Esophagus squamous epithelium (tissue), 5 donors: Measurements from ENCODE around the gene MAGED2. TPM values are rescaled to one million over a fixed set of nuclear protein-coding genes. Genes with fewer than 3 reads are reported as not detected.

Experiments used
- DNase-seq: peaks from one replicate; lab custom pipeline; 2025; lab: John Stamatoyannopoulos, UW
- H3K27ac ChIP-seq, 4 donors: fragments of 200-600 bp; sonication (generic); one replicate each; pipeline ENCODE4 v1.5.1; 2016 to 2019; ENCODE audit warnings: mild to moderate bottlenecking in 1 of 4
- H3K27me3 ChIP-seq, 4 donors: fragments of 200-600 bp; sonication (generic); 1 replicate in 3 of 4; 2 replicates in 1 of 4; pipeline versions ENCODE4 v1.5.1 to v1.6.0; 2017 to 2021; ENCODE audit warnings: antibody characterized with exemption in 1 of 4
- H3K36me3 ChIP-seq, 3 donors: fragments of 200-600 bp; sonication (generic); one replicate each; pipeline ENCODE4 v1.5.1; 2016 to 2019
- H3K4me1 ChIP-seq, 3 donors: fragments of 200-600 bp; sonication (generic); one replicate each; pipeline ENCODE4 v1.5.1; 2017 to 2019
- H3K4me3 ChIP-seq, 4 donors: fragments of 200-600 bp; sonication (generic); 1 replicate in 3 of 4; 2 replicates in 1 of 4; pipeline ENCODE4 v1.5.1; 2016 to 2019; ENCODE audit warnings: mild to moderate bottlenecking in 2 of 4, moderate library complexity in 1 of 4
- H3K9me3 ChIP-seq, 3 donors: fragments of 200-600 bp; sonication (generic); one replicate each; pipeline ENCODE4 v1.5.1; 2016 to 2019
- CTCF ChIP-seq, 6 experiments: fragments of 450-650 bp in 4 of 6; fragments of 200-600 bp in 2 of 6; sonication (generic) in 2 of 6; IDR thresholded peaks; one replicate each; pipeline ENCODE4 v1.5.1; 2016 to 2019; ENCODE audit warnings: antibody characterized with exemption in 6 of 6, mild to moderate bottlenecking in 4 of 6, moderate library complexity in 4 of 6
- POLR2A ChIP-seq, 4 donors: fragments of 450-650 bp; IDR thresholded peaks; one replicate each; pipeline ENCODE4 v1.6.1; 2017; ENCODE audit warnings: antibody characterized with exemption in 4 of 4, mild to moderate bottlenecking in 4 of 4, moderate library complexity in 3 of 4
- WGBS, 2 donors: methylation state at CpG; one replicate each; pipeline ENCODE4 v1.1.5; 2018; 5-methylcytosine and 5-hydroxymethylcytosine counted together
- intact Hi-C: fragments of 100-400 bp; cut with DNase I; formaldehyde crosslinking; loops from one replicate; pipeline ENCODE4 v1.15.0; 2022
- total RNA-seq, 4 donors: library from RNA; depleted of rRNA; stranded (reverse); fragments of >200 nt; gene quantifications; one replicate each; pipeline ENCODE4 v1.1.0, GENCODE V29; 2016
- donor health status: DM: yes; HTN: yes; CAD: no.

MAGED2 gene
- total RNA-seq, 4 donors from 2014 or later = 36.3 to 88.3 (median 65.8) TPM

- Histone ChIP-seq H3K4me1 (no peaks in the 10 kb centered on the region), H3K27me3 (no peaks in the 10 kb centered on the region), H3K36me3 (peaks cover 0 to 6% (median 0%) of the 10 kb centered on the region in 3 donors), H3K9me3 (no peaks in the 10 kb centered on the region), H3K4me3 (no peak overlapping the region), H3K27ac (no peak overlapping the region)
- no CpG with 5 or more reads among the region's 7 CpGs for WGBS, 2 donors
- DNase-seq = no peak
- TF ChIP-seq CTCF (IDR thresholded peaks at IDR 0.05) (no peak), POLR2A (IDR thresholded peaks at IDR 0.05) (no peak)
- intact Hi-C loops = no loop called here
Observed at GRCh38 chrX:54820737-54821136, 13.2 kb downstream of the MAGED2 start.

- intact Hi-C loops = no loop called here
- Histone ChIP-seq H3K36me3 (peaks cover 0 to under 1% (median 0%) of the 10 kb centered on the region in 3 donors), H3K27me3 (no peaks in the 10 kb centered on the region), H3K9me3 (no peaks in the 10 kb centered on the region), H3K4me1 (no peaks in the 10 kb centered on the region), H3K4me3 (no peak overlapping the region), H3K27ac (no peak overlapping the region)
- TF ChIP-seq CTCF (IDR thresholded peaks at IDR 0.05) (no peak), POLR2A (IDR thresholded peaks at IDR 0.05) (no peak)
- no peak for DNase-seq
- 35 to 43% methylated on average over 1 to 2 of the region's 2 CpGs for WGBS, 2 donors
Observed at GRCh38 chrX:54821310-54821709, 13.8 kb downstream of the MAGED2 start.

GRCh38 chrX:54824195-54824594 is 16.6 kb downstream of the MAGED2 start:
- Histone ChIP-seq H3K9me3 (no peaks in the 10 kb centered on the region), H3K36me3 (no peaks in the 10 kb centered on the region), H3K27ac (no peak overlapping the region), H3K4me3 (no peak overlapping the region), H3K27me3 (no peaks in the 10 kb centered on the region), H3K4me1 (no peaks in the 10 kb centered on the region)
- WGBS, 2 donors = 83% methylated on average over 1 of the region's 5 CpGs; no CpG with 5 or more reads in 1 of the 2 donors
- DNase-seq = no peak
- TF ChIP-seq POLR2A (IDR thresholded peaks at IDR 0.05) (no peak), CTCF (IDR thresholded peaks at IDR 0.05) (no peak)
- intact Hi-C loops = no loop called here

GRCh38 chrX:54824722-54825121 is 17.2 kb downstream of the MAGED2 start:
- H3K27ac ChIP-seq = no peak overlapping the region
- intact Hi-C loops = no loop called here
- no peaks in the 10 kb centered on the region for H3K27me3 ChIP-seq
- DNase-seq = no peak
- no peaks in the 10 kb centered on the region for H3K36me3 ChIP-seq
- no peaks in the 10 kb centered on the region for H3K9me3 ChIP-seq
- WGBS, 2 donors = 67% methylated on average over 1 of the region's 8 CpGs; no CpG with 5 or more reads in 1 of the 2 donors
- no peaks in the 10 kb centered on the region for H3K4me1 ChIP-seq
- TF ChIP-seq CTCF (IDR thresholded peaks at IDR 0.05) (no peak), POLR2A (IDR thresholded peaks at IDR 0.05) (no peak)
- no peak overlapping the region for H3K4me3 ChIP-seq

- TF ChIP-seq CTCF (IDR thresholded peaks at IDR 0.05) = no peak
- TF ChIP-seq POLR2A (IDR thresholded peaks at IDR 0.05) = no peak
- Histone ChIP-seq H3K9me3 (no peaks in the 10 kb centered on the region), H3K27me3 (no peaks in the 10 kb centered on the region), H3K36me3 (no peaks in the 10 kb centered on the region), H3K4me1 (no peaks in the 10 kb centered on the region), H3K27ac (no peak overlapping the region), H3K4me3 (no peak overlapping the region)
- DNase-seq = no peak
- 53 to 59% methylated on average over 6 to 8 of the region's 8 CpGs for WGBS, 2 donors
- intact Hi-C loops = no loop called here
Observed at GRCh38 chrX:54825716-54826438, 18.3 kb downstream of the MAGED2 start.
